ENCODE results near the gene GFRA4.

GFRA4 gene

DNA sequence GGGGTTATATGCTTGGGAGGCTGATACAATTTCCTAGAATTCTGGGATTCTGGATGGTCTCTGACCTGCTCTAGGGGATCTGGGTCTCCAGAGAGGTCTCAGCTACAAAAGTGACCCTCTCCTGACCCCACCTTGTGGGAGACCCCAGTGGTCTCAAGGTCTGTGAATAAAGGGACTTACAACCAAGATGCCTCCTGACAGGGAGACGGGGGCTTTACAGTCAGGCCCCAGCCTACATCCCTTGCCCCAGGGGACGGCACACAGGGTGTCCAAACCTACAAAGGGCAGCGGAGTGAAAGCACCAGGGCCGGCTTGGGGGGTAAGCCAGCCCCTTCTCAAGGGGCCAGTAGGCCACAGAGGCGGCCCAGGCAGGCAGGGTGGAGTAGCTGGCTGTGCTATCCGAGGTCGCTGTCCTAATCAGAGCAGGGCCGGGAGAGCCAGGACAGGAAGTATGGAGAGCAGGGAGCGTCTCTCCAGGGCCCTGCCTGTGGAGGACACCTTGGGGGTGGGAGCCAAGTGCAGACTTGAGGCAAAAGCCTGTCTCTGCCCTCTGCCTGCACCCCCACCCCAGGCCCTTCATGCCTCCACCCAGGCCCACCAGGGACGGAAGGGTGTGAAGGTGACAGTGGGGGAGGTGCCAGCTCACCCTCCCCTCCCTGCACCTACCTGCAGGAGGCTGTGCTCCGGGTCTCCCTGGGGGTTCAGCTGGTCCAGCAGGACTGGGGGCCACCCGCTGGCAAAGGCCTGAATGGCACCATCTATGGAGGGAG is 3.5 kb downstream of the GFRA4 start:
- Histone ChIP-seq H3K9me2 (replicated peaks; ENCODE audit: low read depth, low read length) (no peaks in the 10 kb centered on the region), H3K27me3 (ENCODE audit: insufficient read depth, low read length, poor library complexity, severe bottlenecking) (no peaks in the 10 kb centered on the region)

DNA sequence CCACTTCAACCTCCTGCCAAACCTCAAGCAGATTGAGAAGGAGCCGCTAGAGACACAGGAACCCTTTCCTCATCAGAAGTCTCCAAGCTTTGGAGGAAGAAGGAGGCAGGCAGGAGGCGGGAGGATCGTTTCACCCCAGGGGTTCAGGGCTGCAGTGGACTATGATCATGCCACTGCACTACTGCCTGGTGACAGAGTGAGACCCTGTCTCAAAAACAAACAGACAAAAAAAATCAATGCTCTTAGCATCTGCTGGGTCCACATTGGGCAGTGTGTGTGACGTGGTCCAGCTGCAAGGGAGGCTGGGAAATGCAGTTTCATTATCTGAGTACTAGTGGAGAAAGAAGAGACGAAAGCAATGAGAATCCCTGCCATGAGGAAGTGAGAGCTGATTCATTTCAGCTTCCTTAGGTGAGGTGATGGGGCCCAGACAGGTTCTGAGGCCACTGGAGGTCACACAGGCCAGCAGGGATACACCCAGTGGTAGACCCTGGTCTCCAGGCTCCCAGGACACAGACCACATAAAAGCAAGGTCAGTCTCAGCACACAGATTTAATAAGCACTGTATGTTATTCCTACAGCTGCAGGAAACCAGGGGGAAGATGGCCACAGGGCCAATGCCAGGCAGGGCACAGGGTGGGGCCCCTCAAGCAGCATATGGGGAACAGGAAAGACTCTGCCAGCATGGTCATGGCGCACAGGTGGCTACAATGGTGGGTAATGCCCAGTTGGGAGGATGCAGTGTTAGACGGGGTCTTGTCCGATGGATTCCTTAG is 4.3 kb downstream of the GFRA4 start:
- no peaks in the 10 kb centered on the region for H3F3A ChIP-seq (ENCODE audit: low read depth)
- no peaks in the 10 kb centered on the region for H3K36me3 ChIP-seq (ENCODE audit: insufficient read depth, low read length)
- H3K27me3 ChIP-seq (ENCODE audit: insufficient read depth, low read length, poor library complexity, severe bottlenecking): no peaks in the 10 kb centered on the region
- H3K4me1 ChIP-seq (ENCODE audit: insufficient read depth, low read length, poor library complexity, severe bottlenecking): peaks cover 5% of the 10 kb centered on the region
- H3K9me3 ChIP-seq (ENCODE audit: insufficient read depth, low read depth, low read length): no peaks in the 10 kb centered on the region
- no peaks in the 10 kb centered on the region for H4K20me1 ChIP-seq (ENCODE audit: insufficient read depth, low read length, poor library complexity, severe bottlenecking)
- H3K79me2 ChIP-seq (ENCODE audit: insufficient read depth, low read length): no peaks in the 10 kb centered on the region
- peak overlapping the region; percentile 25; the same call in 1 of the 2 replicates for H2AFZ ChIP-seq (ENCODE audit: low read length)
- no peak overlapping the region for H3K4me3 ChIP-seq (ENCODE audit: low read length, poor library complexity, severe bottlenecking)
- no peak overlapping the region for H3K9ac ChIP-seq (ENCODE audit: low read depth, low read length, poor library complexity, severe bottlenecking)
- H3K4me2 ChIP-seq (ENCODE audit: low read depth, low read length, poor library complexity, severe bottlenecking): no peak overlapping the region
- TF ChIP-seq CTCF (conservative IDR thresholded peaks at IDR 0.05; ENCODE audit: low read length): no peak
- no peak for TF ChIP-seq EZH2phosphoT487 (IDR thresholded peaks at IDR 0.05; ENCODE audit: borderline replicate concordance)
- no peaks in the 10 kb centered on the region for H3K9me2 ChIP-seq (replicated peaks; ENCODE audit: low read depth, low read length)

More for the DNA sequence above, 3.5 kb downstream of the GFRA4 start:
- no peaks in the 10 kb centered on the region for H3F3A ChIP-seq (ENCODE audit: low read depth)
- H3K79me2 ChIP-seq (ENCODE audit: insufficient read depth, low read length): no peaks in the 10 kb centered on the region
- no peak overlapping the region for H2AFZ ChIP-seq (ENCODE audit: low read length)
- H4K20me1 ChIP-seq (ENCODE audit: insufficient read depth, low read length, poor library complexity, severe bottlenecking): no peaks in the 10 kb centered on the region
- TF ChIP-seq CTCF (conservative IDR thresholded peaks at IDR 0.05; ENCODE audit: low read length) (peak; percentile 27; the same call in 1 of the 2 replicates), EZH2phosphoT487 (IDR thresholded peaks at IDR 0.05; ENCODE audit: borderline replicate concordance) (no peak)
- no peaks in the 10 kb centered on the region for H3K9me3 ChIP-seq (ENCODE audit: insufficient read depth, low read depth, low read length)
- no peak overlapping the region for H3K9ac ChIP-seq (ENCODE audit: low read depth, low read length, poor library complexity, severe bottlenecking)
- H3K36me3 ChIP-seq (ENCODE audit: insufficient read depth, low read length): no peaks in the 10 kb centered on the region
- no peak overlapping the region for H3K4me2 ChIP-seq (ENCODE audit: low read depth, low read length, poor library complexity, severe bottlenecking)
- H3K4me1 ChIP-seq (ENCODE audit: insufficient read depth, low read length, poor library complexity, severe bottlenecking): peaks cover 6% of the 10 kb centered on the region
- H3K4me3 ChIP-seq (ENCODE audit: low read length, poor library complexity, severe bottlenecking): no peak overlapping the region

DNA sequence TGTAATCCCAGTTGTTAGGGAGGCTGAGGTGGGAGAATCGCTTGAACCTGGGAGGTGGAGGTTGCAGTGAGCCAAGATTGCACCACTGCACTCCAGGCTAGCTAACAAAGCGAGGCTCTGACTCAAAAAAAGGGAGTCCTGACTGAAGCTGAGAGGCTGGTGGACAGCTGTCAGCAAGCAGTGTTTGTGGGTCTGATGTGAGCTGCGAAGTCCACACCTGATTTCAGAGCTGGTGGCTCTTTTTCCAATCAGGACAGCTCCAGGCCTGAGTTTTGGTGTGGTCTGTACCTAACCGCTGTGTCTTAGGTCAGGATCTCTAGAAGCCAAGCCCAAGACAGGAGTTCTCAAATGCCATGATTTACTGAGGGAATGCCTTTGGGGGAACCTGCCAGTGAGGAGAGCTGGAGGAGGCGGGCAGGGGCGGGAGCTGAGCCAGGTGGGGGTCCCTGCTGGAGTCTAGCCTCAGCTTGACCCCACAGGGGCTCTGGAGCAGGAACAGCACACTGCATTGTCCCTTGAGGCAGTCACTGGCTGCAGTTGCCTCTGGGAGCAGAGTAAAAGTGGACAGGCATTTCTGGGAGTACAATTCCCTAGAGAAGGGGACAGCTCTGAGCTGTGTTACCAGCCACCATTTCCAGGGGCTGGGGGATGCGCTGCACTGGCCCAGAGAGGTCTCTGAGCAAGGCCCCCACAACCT is 5.0 kb downstream of the GFRA4 start:
- no peak for TF ChIP-seq EZH2phosphoT487 (IDR thresholded peaks at IDR 0.05; ENCODE audit: borderline replicate concordance)
- no peak for TF ChIP-seq CTCF (conservative IDR thresholded peaks at IDR 0.05; ENCODE audit: low read length)
- Histone ChIP-seq H3K36me3 (ENCODE audit: insufficient read depth, low read length) (no peaks in the 10 kb centered on the region), H3F3A (ENCODE audit: low read depth) (no peaks in the 10 kb centered on the region), H3K9ac (ENCODE audit: low read depth, low read length, poor library complexity, severe bottlenecking) (no peak overlapping the region), H3K4me2 (ENCODE audit: low read depth, low read length, poor library complexity, severe bottlenecking) (no peak overlapping the region), H3K9me2 (replicated peaks; ENCODE audit: low read depth, low read length) (no peaks in the 10 kb centered on the region), H3K27me3 (ENCODE audit: insufficient read depth, low read length, poor library complexity, severe bottlenecking) (no peaks in the 10 kb centered on the region), H2AFZ (ENCODE audit: low read length) (0 out of 2 replicates have a peak overlapping the region, but pooled peaks have one; percentile 25), H3K79me2 (ENCODE audit: insufficient read depth, low read length) (no peaks in the 10 kb centered on the region), H4K20me1 (ENCODE audit: insufficient read depth, low read length, poor library complexity, severe bottlenecking) (no peaks in the 10 kb centered on the region), H3K9me3 (ENCODE audit: insufficient read depth, low read depth, low read length) (no peaks in the 10 kb centered on the region), H3K4me1 (ENCODE audit: insufficient read depth, low read length, poor library complexity, severe bottlenecking) (peaks cover 12% of the 10 kb centered on the region), H3K4me3 (ENCODE audit: low read length, poor library complexity, severe bottlenecking) (no peak overlapping the region)

All from Loucy (cell line).